CD4-positive, alpha-beta T cell (primary cell): Measurements from ENCODE around the gene CTSL. TPM values are rescaled to one million over a fixed set of nuclear protein-coding genes. Genes with fewer than 3 reads are reported as not detected.

ENCODE experiments used
- ATAC-seq: fragments of 200-7000 bp; cut with Tn5 transposase; one replicate; pipeline ENCODE4 v1.10.0; 2022; ENCODE audit warnings: mild to moderate bottlenecking; ENCODE audit not compliant: poor library complexity
- CTCF ChIA-PET: fragments of 350-600 bp; sonication (Branson Sonifier 250); formaldehyde crosslinking; loops from one replicate; lab custom pipeline; 2021; ENCODE audit warnings: antibody characterized with exemption, inconsistent platforms; lab: Charles Lee
- POLR2A ChIA-PET: fragments of 350-600 bp; sonication (Branson Sonifier 250); formaldehyde crosslinking; loops from one replicate; lab custom pipeline; 2021; ENCODE audit warnings: antibody characterized with exemption, inconsistent platforms; lab: Charles Lee
- DNase-seq, 14 experiments: peaks; one replicate each; pipeline ENCODE4 v3.0.0-alpha.2; 2013 to 2020; ENCODE audit warnings: mixed read lengths in 2 of 14
- H3K27ac ChIP-seq, 2 donors: one replicate each; pipeline versions ENCODE4 v1.5.1 to v1.7.0; 2013; ENCODE audit warnings: low read length in 2 of 2, low read depth in 1 of 2, mild to moderate bottlenecking in 1 of 2
- H3K27me3 ChIP-seq, 2 experiments: 1 replicate in 1 of 2; 2 replicates in 1 of 2; pipeline versions ENCODE4 v1.6.1 to v1.7.0; 2013; ENCODE audit warnings: low read length in 2 of 2, control low read depth in 1 of 2, mild to moderate bottlenecking in 1 of 2, moderate library complexity in 1 of 2; ENCODE audit not compliant: insufficient read depth in 2 of 2, control insufficient read depth in 1 of 2
- H3K36me3 ChIP-seq: one replicate; pipeline ENCODE4 v1.6.1; 2013; ENCODE audit warnings: low read length, control low read depth; ENCODE audit not compliant: insufficient read depth
- H3K4me1 ChIP-seq: one replicate; pipeline ENCODE4 v1.6.1; 2013; ENCODE audit warnings: low read length, control low read depth; ENCODE audit not compliant: insufficient read depth
- H3K4me3 ChIP-seq: one replicate; pipeline ENCODE4 v1.5.1; 2013; ENCODE audit warnings: mild to moderate bottlenecking, low read length, moderate library complexity
- H3K9me3 ChIP-seq, 2 experiments: 1 replicate in 1 of 2; 2 replicates in 1 of 2; pipeline versions ENCODE4 v1.6.1 to v1.7.0; 2013; ENCODE audit warnings: low read length in 2 of 2, mild to moderate bottlenecking in 2 of 2, control low read depth in 1 of 2, moderate library complexity in 1 of 2; ENCODE audit not compliant: control insufficient read depth in 1 of 2, insufficient read depth in 1 of 2
- H3K27ac Mint-ChIP-seq: one replicate; pipeline ENCODE4 v1.8.0; 2020; ENCODE audit warnings: mixed read lengths
- H3K27me3 Mint-ChIP-seq: one replicate; pipeline ENCODE4 v1.8.0; 2021; ENCODE audit warnings: mixed read lengths
- H3K36me3 Mint-ChIP-seq: one replicate; pipeline ENCODE4 v1.8.0; 2021; ENCODE audit warnings: low read depth, mixed read lengths
- H3K4me1 Mint-ChIP-seq: one replicate; pipeline ENCODE4 v1.8.0; 2021; ENCODE audit warnings: low read depth, mixed read lengths
- H3K4me3 Mint-ChIP-seq: one replicate; pipeline ENCODE4 v1.8.0; 2020; ENCODE audit warnings: mild to moderate bottlenecking, mixed read lengths
- H3K9me3 Mint-ChIP-seq: one replicate; pipeline ENCODE4 v1.8.0; 2020; ENCODE audit warnings: mixed read lengths
- CTCF ChIP-seq: fragments of 200-600 bp; IDR thresholded peaks from one replicate; pipeline ENCODE4 v1.8.0; 2022; ENCODE audit warnings: antibody characterized with exemption, mild to moderate bottlenecking
- intact Hi-C, 2 experiments: fragments of 100-400 bp; cut with DNase I in 1 of 2; cut with micrococcal nuclease in 1 of 2; formaldehyde crosslinking; loops; one replicate each; pipeline versions ENCODE4 v1.15.1 to v1.9.0; 2023 to 2025; cut with DNase I, micrococcal nuclease
- total RNA-seq, 174 experiments: library from RNA in 2 of 174; stranded (reverse) in 2 of 174; gene quantifications; one replicate each; pipeline ENCODE4 v1.2.3 and lab custom pipeline; 2021 to 2026

Gene CTSL
- total RNA-seq, 2 experiments from 2014 or later, result 7.5 to 7.9 TPM

- Mint-ChIP-seq H3K27me3 (no peaks in the 10 kb centered on the region), H3K36me3 (no peaks in the 10 kb centered on the region), H3K4me1 (peaks cover 29% of the 10 kb centered on the region), H3K27ac (peak overlapping the region; percentile 76), H3K9me3 (peaks cover 2% of the 10 kb centered on the region), H3K4me3 (no peak overlapping the region)
- no peak overlapping the region for H3K27ac ChIP-seq
- H3K9me3 ChIP-seq, result peaks cover 0 to 6% of the 10 kb centered on the region in 2 experiments
- no peak for DNase-seq
- no peaks in the 10 kb centered on the region for H3K27me3 ChIP-seq
- no peak for TF ChIP-seq CTCF
- intact Hi-C loops, result loop anchor here in 1 of 2 experiments (5.0 to 10.0 kb wide), 2 partner anchors 36 to 288 kb away; partner anchors contain the start of gene CDK20
- no peak for ATAC-seq
- H3K4me3 ChIP-seq, result no peak overlapping the region
- ChIA-PET POLR2A (interaction anchor here (1.1 to 1.6 kb wide), 2 partner anchors 39 to 288 kb away, joined by 4 to 11 read pairs; partner anchors contain the start of genes CDK20 and CTSL), CTCF (interaction anchor here (0.6 kb wide), 1 partner anchor 21 kb away, joined by 3 read pairs; no protein-coding TSS in a partner anchor)
- no peaks in the 10 kb centered on the region for H3K36me3 ChIP-seq
- H3K4me1 ChIP-seq, result peaks cover 20% of the 10 kb centered on the region
Observed at GRCh38 chr9:87686520-87687090, 39.3 kb upstream of the CTSL start.

- ATAC-seq, result no peak
- H3K36me3 ChIP-seq, result no peaks in the 10 kb centered on the region
- DNase-seq, result no peak
- peaks cover 29% of the 10 kb centered on the region for H3K4me1 Mint-ChIP-seq
- peaks cover 5% of the 10 kb centered on the region for H3K9me3 Mint-ChIP-seq
- no peaks in the 10 kb centered on the region for H3K27me3 Mint-ChIP-seq
- CTCF ChIA-PET, result no interaction called here
- H3K4me3 ChIP-seq, result no peak overlapping the region
- H3K27ac ChIP-seq, result no peak overlapping the region
- no peaks in the 10 kb centered on the region for H3K27me3 ChIP-seq
- H3K27ac Mint-ChIP-seq, result peak overlapping the region; percentile 76
- no peak for TF ChIP-seq CTCF
- peaks cover 20% of the 10 kb centered on the region for H3K4me1 ChIP-seq
- H3K4me3 Mint-ChIP-seq, result no peak overlapping the region
- intact Hi-C loops, result loop anchor here in 1 of 2 experiments (5.0 to 10.0 kb wide), 2 partner anchors 35 to 288 kb away; partner anchors contain the start of gene CDK20
- H3K9me3 ChIP-seq, result peaks cover 0 to 6% of the 10 kb centered on the region in 2 experiments
- H3K36me3 Mint-ChIP-seq, result peaks cover under 1% of the 10 kb centered on the region
- POLR2A ChIA-PET, result no interaction called here
Observed at GRCh38 chr9:87687207-87687606, 38.7 kb upstream of the CTSL start.

- intact Hi-C loops, result no loop called here
- H3K9me3 ChIP-seq, result peaks cover 3 to 17% of the 10 kb centered on the region in 2 experiments
- Mint-ChIP-seq H3K27ac (no peak overlapping the region), H3K9me3 (peaks cover 13% of the 10 kb centered on the region), H3K4me3 (no peak overlapping the region), H3K27me3 (no peaks in the 10 kb centered on the region), H3K36me3 (peaks cover 6% of the 10 kb centered on the region), H3K4me1 (no peaks in the 10 kb centered on the region)
- H3K4me1 ChIP-seq, result no peaks in the 10 kb centered on the region
- no peak overlapping the region for H3K27ac ChIP-seq
- H3K27me3 ChIP-seq, result no peaks in the 10 kb centered on the region
- CTCF ChIA-PET, result no interaction called here
- POLR2A ChIA-PET, result no interaction called here
- no peak for DNase-seq
- no peaks in the 10 kb centered on the region for H3K36me3 ChIP-seq
- no peak for TF ChIP-seq CTCF
- H3K4me3 ChIP-seq, result no peak overlapping the region
- no peak for ATAC-seq
Observed at GRCh38 chr9:87694236-87694755, 31.6 kb upstream of the CTSL start.
